ENCODE results near the gene DCDC1.
"Not testable (repeated sequence)": the region's sequence is repeated elsewhere in the genome, so short reads cannot be mapped to it uniquely, and the experiment has no call there.

GRCh38 chr11:31321494-31321893 is 48.0 kb downstream of the DCDC1 start:
- TF ChIP-seq POLR2A, CTCF, EP300 (IDR thresholded peaks at IDR 0.05): not testable (repeated sequence)
